WTC11 (cell line): Measurements from ENCODE around the gene KIT. TPM values are rescaled to one million over a fixed set of nuclear protein-coding genes. Genes with fewer than 3 reads are reported as not detected.

ENCODE experiments used
- ATAC-seq: fragments of 200-7000 bp; cut with Tn5 transposase; 2 replicates; pipeline ENCODE4 v1.10.0; 2021; ENCODE audit warnings: mild to moderate bottlenecking, moderate library complexity
- CTCF ChIA-PET: fragments of 300-600 bp; sonication (Branson Sonifier 250); formaldehyde crosslinking; loops from one replicate; lab custom pipeline; 2021; ENCODE audit warnings: antibody characterized with exemption; lab: Charles Lee
- POLR2A ChIA-PET: fragments of 350-600 bp; sonication (Branson Sonifier 250); formaldehyde crosslinking; loops from one replicate; lab custom pipeline; 2021; ENCODE audit warnings: antibody characterized with exemption; lab: Charles Lee
- DNase-seq: peaks from one replicate; pipeline ENCODE4 v3.0.0; 2021; ENCODE audit warnings: low spot score
- H3K27ac Mint-ChIP-seq: 2 replicates; pipeline ENCODE4 v1.8.0; 2021; ENCODE audit warnings: mixed read lengths
- H3K27me3 Mint-ChIP-seq: 2 replicates; pipeline ENCODE4 v1.8.0; 2021; ENCODE audit warnings: low read depth, mild to moderate bottlenecking, moderate library complexity, mixed read lengths
- H3K36me3 Mint-ChIP-seq: 2 replicates; pipeline ENCODE4 v1.8.0; 2021; ENCODE audit warnings: mixed read lengths
- H3K4me1 Mint-ChIP-seq: 2 replicates; pipeline ENCODE4 v1.8.0; 2022; ENCODE audit warnings: mixed read lengths
- H3K4me3 Mint-ChIP-seq: 2 replicates; pipeline ENCODE4 v1.8.0; 2021; ENCODE audit warnings: mild to moderate bottlenecking, moderate library complexity, mixed read lengths
- H3K9me3 Mint-ChIP-seq: 2 replicates; pipeline ENCODE4 v1.8.0; 2021; ENCODE audit warnings: mixed read lengths
- ELF4 ChIP-seq: sonication (generic); formaldehyde crosslinking; IDR thresholded peaks from 2 replicates; pipeline ENCODE4 v1.8.1; 2022; ENCODE audit warnings: low read depth, mild to moderate bottlenecking, moderate library complexity, missing genetic modification reagents
- ESRRA ChIP-seq: sonication (generic); formaldehyde crosslinking; IDR thresholded peaks from 2 replicates; pipeline ENCODE4 v1.8.1; 2022; ENCODE audit warnings: mild to moderate bottlenecking, missing genetic modification reagents, borderline replicate concordance
- FOXK1 ChIP-seq: sonication (generic); formaldehyde crosslinking; IDR thresholded peaks from 2 replicates; pipeline ENCODE4 v1.8.0; 2022; ENCODE audit warnings: mild to moderate bottlenecking, moderate library complexity, missing genetic modification reagents
- IRF2 ChIP-seq: sonication (generic); formaldehyde crosslinking; IDR thresholded peaks from 2 replicates; pipeline ENCODE4 v1.8.0; 2022; ENCODE audit warnings: low read depth, missing genetic modification reagents, borderline replicate concordance
- MLX ChIP-seq: sonication (generic); formaldehyde crosslinking; IDR thresholded peaks from 2 replicates; pipeline ENCODE4 v1.8.1; 2023; ENCODE audit warnings: mild to moderate bottlenecking, missing genetic modification reagents, moderate library complexity
- NFYB ChIP-seq: sonication (generic); formaldehyde crosslinking; conservative IDR thresholded peaks from 2 replicates; pipeline ENCODE4 v1.8.0; 2022; ENCODE audit warnings: low read depth, missing genetic modification reagents
- NR3C1 ChIP-seq: sonication (generic); formaldehyde crosslinking; conservative IDR thresholded peaks from 2 replicates; pipeline ENCODE4 v1.8.1; 2023; ENCODE audit warnings: low read depth, mild to moderate bottlenecking, missing genetic modification reagents
- PRRX2 ChIP-seq: fragments of 250-450 bp; sonication (Bioruptor Pico); IDR thresholded peaks from 2 replicates; pipeline ENCODE4 v1.8.0; 2021; ENCODE audit warnings: mild to moderate bottlenecking
- SMAD3 ChIP-seq: sonication (generic); formaldehyde crosslinking; IDR thresholded peaks from 2 replicates; pipeline ENCODE4 v1.8.0; 2022; ENCODE audit warnings: missing genetic modification reagents, mild to moderate bottlenecking, borderline replicate concordance
- TP53 ChIP-seq: sonication (generic); formaldehyde crosslinking; IDR thresholded peaks from 2 replicates; pipeline ENCODE4 v1.8.1; 2023; ENCODE audit warnings: mild to moderate bottlenecking, missing genetic modification reagents
- USF1 ChIP-seq: sonication (generic); formaldehyde crosslinking; IDR thresholded peaks from 2 replicates; pipeline ENCODE4 v1.8.0; 2022; ENCODE audit warnings: mild to moderate bottlenecking, missing genetic modification reagents
- ZNF138 ChIP-seq: sonication (generic); formaldehyde crosslinking; conservative IDR thresholded peaks from 2 replicates; pipeline ENCODE4 v1.8.1; 2022; ENCODE audit warnings: mild to moderate bottlenecking, moderate library complexity, missing genetic modification reagents
- ZNF232 ChIP-seq: sonication (generic); formaldehyde crosslinking; IDR thresholded peaks from 2 replicates; pipeline ENCODE4 v1.8.0; 2022; ENCODE audit warnings: mild to moderate bottlenecking, missing genetic modification reagents
- ZNF671 ChIP-seq: fragments of 250-450 bp; sonication (Bioruptor Pico); IDR thresholded peaks from 2 replicates; pipeline ENCODE4 v1.8.0; 2021; ENCODE audit warnings: mild to moderate bottlenecking
- ZSCAN18 ChIP-seq: fragments of 250-450 bp; sonication (Bioruptor Pico); IDR thresholded peaks from 2 replicates; pipeline ENCODE4 v2.1.2; 2022; ENCODE audit warnings: mild to moderate bottlenecking, moderate library complexity
- total RNA-seq: library from RNA; stranded (reverse); gene quantifications from 3 replicates; pipeline ENCODE4 v1.2.3, GENCODE V29; 2021
- TF ChIP-seq, protein P1 (sequence below): sonication (generic); formaldehyde crosslinking; IDR thresholded peaks from 2 replicates; pipeline ENCODE4 v1.8.1; 2022; ENCODE audit warnings: low read depth, missing genetic modification reagents, borderline replicate concordance
- TF ChIP-seq, protein P2 (sequence below): fragments of 250-450 bp; sonication (Bioruptor Pico); IDR thresholded peaks from 2 replicates; pipeline ENCODE4 v1.9.0; 2021; ENCODE audit warnings: mild to moderate bottlenecking
- TF ChIP-seq, protein P3 (sequence below): fragments of 250-450 bp; sonication (Bioruptor Pico); conservative IDR thresholded peaks from 2 replicates; pipeline ENCODE4 v1.9.0; 2021; ENCODE audit warnings: mild to moderate bottlenecking
- TF ChIP-seq, protein P4 (sequence below): sonication (generic); formaldehyde crosslinking; IDR thresholded peaks from 2 replicates; pipeline ENCODE4 v1.8.1; 2023; ENCODE audit warnings: mild to moderate bottlenecking, missing genetic modification reagents, moderate library complexity
- TF ChIP-seq, protein P5 (sequence below): fragments of 250-450 bp; sonication (Bioruptor Pico); IDR thresholded peaks from 2 replicates; pipeline ENCODE4 v1.9.0; 2021; ENCODE audit warnings: moderate library complexity, mild to moderate bottlenecking, inconsistent platforms, borderline replicate concordance
- TF ChIP-seq, protein P6 (sequence below): sonication (generic); formaldehyde crosslinking; conservative IDR thresholded peaks from 2 replicates; pipeline ENCODE4 v1.8.1; 2022; ENCODE audit warnings: mild to moderate bottlenecking, missing genetic modification reagents
- TF ChIP-seq, protein P7 (sequence below): sonication (generic); formaldehyde crosslinking; IDR thresholded peaks from 2 replicates; pipeline ENCODE4 v1.8.0; 2022; ENCODE audit warnings: mild to moderate bottlenecking, missing genetic modification reagents

KIT gene
- total RNA-seq, 1 experiment from 2014 or later, result 23.3 TPM

GRCh38 chr4:54668014-54668611, 10.4 kb downstream of the KIT start:
- ChIA-PET POLR2A (no interaction called here), CTCF (no interaction called here)
- no peak for DNase-seq
- Mint-ChIP-seq H3K4me1 (peaks cover 40% of the 10 kb centered on the region), H3K27ac (no peak overlapping the region), H3K4me3 (no peak overlapping the region; the same call in 1 of the 2 replicates), H3K9me3 (peaks cover 3% of the 10 kb centered on the region; the same call in 1 of the 2 replicates), H3K36me3 (no peaks in the 10 kb centered on the region), H3K27me3 (no peaks in the 10 kb centered on the region)
- TF ChIP-seq ZNF671 (CRISPR knock-in tag) (no peak), USF1 (CRISPR knock-in tag) (no peak), IRF2 (no peak), FOXK1 (CRISPR knock-in tag) (no peak), ZNF138 (CRISPR knock-in tag) (no peak), ESRRA (CRISPR knock-in tag) (no peak), ZSCAN18 (no peak), NFYB (CRISPR knock-in tag) (no peak)
- TF ChIP-seq, protein P1, sequence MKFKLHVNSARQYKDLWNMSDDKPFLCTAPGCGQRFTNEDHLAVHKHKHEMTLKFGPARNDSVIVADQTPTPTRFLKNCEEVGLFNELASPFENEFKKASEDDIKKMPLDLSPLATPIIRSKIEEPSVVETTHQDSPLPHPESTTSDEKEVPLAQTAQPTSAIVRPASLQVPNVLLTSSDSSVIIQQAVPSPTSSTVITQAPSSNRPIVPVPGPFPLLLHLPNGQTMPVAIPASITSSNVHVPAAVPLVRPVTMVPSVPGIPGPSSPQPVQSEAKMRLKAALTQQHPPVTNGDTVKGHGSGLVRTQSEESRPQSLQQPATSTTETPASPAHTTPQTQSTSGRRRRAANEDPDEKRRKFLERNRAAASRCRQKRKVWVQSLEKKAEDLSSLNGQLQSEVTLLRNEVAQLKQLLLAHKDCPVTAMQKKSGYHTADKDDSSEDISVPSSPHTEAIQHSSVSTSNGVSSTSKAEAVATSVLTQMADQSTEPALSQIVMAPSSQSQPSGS (CRISPR knock-in tag), result no peak
- TF ChIP-seq, protein P2, sequence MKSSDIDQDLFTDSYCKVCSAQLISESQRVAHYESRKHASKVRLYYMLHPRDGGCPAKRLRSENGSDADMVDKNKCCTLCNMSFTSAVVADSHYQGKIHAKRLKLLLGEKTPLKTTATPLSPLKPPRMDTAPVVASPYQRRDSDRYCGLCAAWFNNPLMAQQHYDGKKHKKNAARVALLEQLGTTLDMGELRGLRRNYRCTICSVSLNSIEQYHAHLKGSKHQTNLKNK (CRISPR knock-in tag), result no peak
- TF ChIP-seq, protein P3, sequence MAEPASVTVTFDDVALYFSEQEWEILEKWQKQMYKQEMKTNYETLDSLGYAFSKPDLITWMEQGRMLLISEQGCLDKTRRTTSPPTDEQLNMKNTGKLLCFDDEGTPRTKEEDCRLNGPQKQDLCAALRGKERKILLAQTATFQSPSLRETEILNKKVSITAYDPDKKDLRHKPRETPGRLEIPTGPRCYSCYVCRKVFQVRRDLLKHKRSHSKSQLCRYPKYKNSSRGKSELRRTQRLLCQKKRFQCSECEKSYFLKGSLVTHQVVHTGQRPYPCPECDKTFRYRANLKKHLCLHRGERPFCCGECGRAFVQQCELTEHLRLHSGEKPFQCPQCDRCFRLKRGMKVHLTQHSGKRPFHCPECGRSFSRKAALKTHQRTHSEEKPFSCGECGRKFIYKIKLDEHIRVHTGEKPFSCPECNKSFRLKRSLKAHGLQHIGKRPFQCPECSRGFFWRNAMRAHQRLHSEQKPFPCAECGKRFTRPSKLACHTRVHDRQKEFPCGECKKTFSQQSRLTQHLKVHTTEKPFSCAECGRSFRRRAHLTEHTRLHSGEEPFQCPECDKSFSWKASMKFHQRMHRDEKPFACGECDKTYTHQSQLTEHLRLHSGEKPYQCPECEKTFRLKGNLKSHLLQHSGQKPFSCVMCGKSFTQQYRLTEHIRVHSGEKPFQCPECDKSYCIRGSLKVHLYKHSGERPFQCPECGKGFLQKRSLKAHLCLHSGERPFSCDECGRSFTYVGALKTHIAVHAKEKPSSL, result no peak
- TF ChIP-seq, protein P4, sequence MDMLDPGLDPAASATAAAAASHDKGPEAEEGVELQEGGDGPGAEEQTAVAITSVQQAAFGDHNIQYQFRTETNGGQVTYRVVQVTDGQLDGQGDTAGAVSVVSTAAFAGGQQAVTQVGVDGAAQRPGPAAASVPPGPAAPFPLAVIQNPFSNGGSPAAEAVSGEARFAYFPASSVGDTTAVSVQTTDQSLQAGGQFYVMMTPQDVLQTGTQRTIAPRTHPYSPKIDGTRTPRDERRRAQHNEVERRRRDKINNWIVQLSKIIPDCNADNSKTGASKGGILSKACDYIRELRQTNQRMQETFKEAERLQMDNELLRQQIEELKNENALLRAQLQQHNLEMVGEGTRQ (CRISPR knock-in tag), result no peak
- TF ChIP-seq, protein P5, sequence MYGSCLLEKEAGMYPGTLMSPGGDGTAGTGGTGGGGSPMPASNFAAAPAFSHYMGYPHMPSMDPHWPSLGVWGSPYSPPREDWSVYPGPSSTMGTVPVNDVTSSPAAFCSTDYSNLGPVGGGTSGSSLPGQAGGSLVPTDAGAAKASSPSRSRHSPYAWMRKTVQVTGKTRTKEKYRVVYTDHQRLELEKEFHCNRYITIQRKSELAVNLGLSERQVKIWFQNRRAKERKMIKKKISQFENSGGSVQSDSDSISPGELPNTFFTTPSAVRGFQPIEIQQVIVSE (CRISPR knock-in tag), result no peak
- peak; percentile 78 for ATAC-seq

- peak; percentile 86 for ATAC-seq
- TF ChIP-seq MLX (CRISPR knock-in tag) (no peak), FOXK1 (CRISPR knock-in tag) (no peak), ELF4 (CRISPR knock-in tag) (no peak), TP53 (no peak), PRRX2 (CRISPR knock-in tag) (no peak), ZNF232 (CRISPR knock-in tag) (no peak), NR3C1 (CRISPR knock-in tag) (no peak), SMAD3 (CRISPR knock-in tag) (no peak)
- TF ChIP-seq, protein P6, sequence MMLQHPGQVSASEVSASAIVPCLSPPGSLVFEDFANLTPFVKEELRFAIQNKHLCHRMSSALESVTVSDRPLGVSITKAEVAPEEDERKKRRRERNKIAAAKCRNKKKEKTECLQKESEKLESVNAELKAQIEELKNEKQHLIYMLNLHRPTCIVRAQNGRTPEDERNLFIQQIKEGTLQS (CRISPR knock-in tag), result no peak
- TF ChIP-seq, protein P1 (CRISPR knock-in tag), result no peak
- TF ChIP-seq, protein P7, sequence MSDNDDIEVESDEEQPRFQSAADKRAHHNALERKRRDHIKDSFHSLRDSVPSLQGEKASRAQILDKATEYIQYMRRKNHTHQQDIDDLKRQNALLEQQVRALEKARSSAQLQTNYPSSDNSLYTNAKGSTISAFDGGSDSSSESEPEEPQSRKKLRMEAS (CRISPR knock-in tag), result no peak
Observed at GRCh38 chr4:54669831-54670230, 12.1 kb downstream of the KIT start.

More at GRCh38 chr4:54669831-54670230, 12.1 kb downstream of the KIT start:
- ChIA-PET POLR2A (interaction anchor here (0.9 kb wide), 1 partner anchor 10 kb away, joined by 3 read pairs; no protein-coding TSS in a partner anchor), CTCF (interaction anchor here (0.7 to 1.6 kb wide), 8 partner anchors 10 to 229 kb away, joined by 3 to 6 read pairs (median 4); partner anchors contain the start of gene KIT)
- DNase-seq, result peak; percentile 22
- Mint-ChIP-seq H3K4me1 (peaks cover 39% of the 10 kb centered on the region), H3K36me3 (no peaks in the 10 kb centered on the region), H3K27ac (no peak overlapping the region), H3K4me3 (no peak overlapping the region), H3K27me3 (no peaks in the 10 kb centered on the region), H3K9me3 (peaks cover 7% of the 10 kb centered on the region; the same call in 1 of the 2 replicates)
